ENCODE results near the gene CD58.
"Not testable (repeated sequence)": the region's sequence is repeated elsewhere in the genome, so short reads cannot be mapped to it uniquely, and the experiment has no call there.

Gene CD58

GRCh38 chr1:116570358-116571214 lies at the start of gene CD58:
CD58 (minus strand) TSS chr1:116571026; CDS start chr1:116570972, 54 bp downstream.
- H3K4me3 ChIP-seq (ENCODE audit: low read depth, low read length) = peak within 1 kb of the TSS; percentile 70
- peak; percentile 94 for DNase-seq (ENCODE audit: low read depth)
- TF ChIP-seq POLR2A (IDR thresholded peaks at IDR 0.05; ENCODE audit: extremely low read depth, insufficient read length) (peak; percentile 75), MAX (IDR thresholded peaks at IDR 0.05; ENCODE audit: low read depth, low read length) (peak; percentile 58), CTCF (IDR thresholded peaks at IDR 0.05; ENCODE audit: low read depth, low read length) (peak; percentile 45), MYC (IDR thresholded peaks at IDR 0.05; ENCODE audit: low read depth, low read length) (peak; percentile 72)

- not testable (repeated sequence) for H3K4me3 ChIP-seq (ENCODE audit: low read depth, low read length); DNase-seq (ENCODE audit: low read depth)
These were observed 49.6 kb upstream of the CD58 start for GRCh38 chr1:116620392-116620791.

- H3K4me3 ChIP-seq (ENCODE audit: low read depth, low read length); DNase-seq (ENCODE audit: low read depth): not testable (repeated sequence)
These were observed 48.3 kb upstream of the CD58 start for GRCh38 chr1:116619106-116619505.

- not testable (repeated sequence) for DNase-seq (ENCODE audit: low read depth); H3K4me3 ChIP-seq (ENCODE audit: low read depth, low read length)
These were observed 47.0 kb upstream of the CD58 start for GRCh38 chr1:116617808-116618207.

- not testable (repeated sequence) for H3K4me3 ChIP-seq (ENCODE audit: low read depth, low read length); DNase-seq (ENCODE audit: low read depth)
These were observed 43.0 kb upstream of the CD58 start for GRCh38 chr1:116613825-116614224.

- not testable (repeated sequence) for H3K4me3 ChIP-seq (ENCODE audit: low read depth, low read length)
- DNase-seq (ENCODE audit: low read depth) = peak; percentile 27
These were observed 39.1 kb upstream of the CD58 start for GRCh38 chr1:116609801-116610371.

- not testable (repeated sequence) for H3K4me3 ChIP-seq (ENCODE audit: low read depth, low read length); DNase-seq (ENCODE audit: low read depth)
These were observed 38.0 kb upstream of the CD58 start for GRCh38 chr1:116608841-116609240.

GRCh38 chr1:116608151-116608550 lies 37.3 kb upstream of the CD58 start:
- DNase-seq (ENCODE audit: low read depth); H3K4me3 ChIP-seq (ENCODE audit: low read depth, low read length): not testable (repeated sequence)

GRCh38 chr1:116607463-116607862 lies 36.6 kb upstream of the CD58 start:
- not testable (repeated sequence) for H3K4me3 ChIP-seq (ENCODE audit: low read depth, low read length); DNase-seq (ENCODE audit: low read depth)

GRCh38 chr1:116606067-116606466 lies 35.2 kb upstream of the CD58 start:
- H3K4me3 ChIP-seq (ENCODE audit: low read depth, low read length) = not testable (repeated sequence)
- peak; percentile 76 for DNase-seq (ENCODE audit: low read depth)

- no peak overlapping the region for H3K4me3 ChIP-seq (ENCODE audit: low read depth, low read length)
- TF ChIP-seq CTCF (IDR thresholded peaks at IDR 0.05; ENCODE audit: low read depth, low read length) (no peak), MAX (IDR thresholded peaks at IDR 0.05; ENCODE audit: low read depth, low read length) (no peak), POLR2A (IDR thresholded peaks at IDR 0.05; ENCODE audit: extremely low read depth, insufficient read length) (no peak), MYC (IDR thresholded peaks at IDR 0.05; ENCODE audit: low read depth, low read length) (no peak)
- no peak for DNase-seq (ENCODE audit: low read depth)
These were observed 34.5 kb upstream of the CD58 start for GRCh38 chr1:116605315-116605714.

GRCh38 chr1:116604408-116604807 lies 33.6 kb upstream of the CD58 start:
- not testable (repeated sequence) for H3K4me3 ChIP-seq (ENCODE audit: low read depth, low read length); DNase-seq (ENCODE audit: low read depth)

GRCh38 chr1:116603646-116604045 lies 32.8 kb upstream of the CD58 start:
- DNase-seq (ENCODE audit: low read depth); H3K4me3 ChIP-seq (ENCODE audit: low read depth, low read length): not testable (repeated sequence)

GRCh38 chr1:116599369-116599768 lies 28.5 kb upstream of the CD58 start:
- not testable (repeated sequence) for DNase-seq (ENCODE audit: low read depth)

GRCh38 chr1:116598420-116599036 lies 27.7 kb upstream of the CD58 start:
- not testable (repeated sequence) for DNase-seq (ENCODE audit: low read depth); H3K4me3 ChIP-seq (ENCODE audit: low read depth, low read length)

More at GRCh38 chr1:116599369-116599768, 28.5 kb upstream of the CD58 start:
- not testable (repeated sequence) for H3K4me3 ChIP-seq (ENCODE audit: low read depth, low read length)
